ENCODE measurements around the gene KIF6. TPM values are rescaled to one million over a fixed set of nuclear protein-coding genes. Genes with fewer than 3 reads are reported as not detected.
A peak's percentile ranks its signal among the peaks of the same experiment; 100 is the strongest.

Gene KIF6
- total and polyA plus RNA-seq, 4 experiments from 2014 or later, result not detected

- no peaks in the 10 kb centered on the region for H3K4me1 ChIP-seq (ENCODE audit: insufficient read depth, low read length)
- no peak overlapping the region for H3K27ac ChIP-seq (ENCODE audit: low read depth, low read length)
- peaks cover 0 to 2% (median 0%) of the 10 kb centered on the region in 8 donors for H3K9me3 Mint-ChIP-seq
- peak overlapping the region in 1 of 2 donors; percentile 30 for H3K4me3 ChIP-seq (ENCODE audit: low read length in 2 of 2)
- peaks cover 0 to 1% of the 10 kb centered on the region in 2 donors for H3K27me3 Mint-ChIP-seq
- peaks cover 3 to 12% (median 8%) of the 10 kb centered on the region in 4 donors for H3K4me1 Mint-ChIP-seq
- ChIA-PET POLR2A (ENCODE audit: partially characterized antibody) (interaction anchor here (0.8 to 1.3 kb wide), 2 partner anchors 135 to 189 kb away, joined by 3 to 9 read pairs; no protein-coding TSS in a partner anchor), CTCF (ENCODE audit: partially characterized antibody) (interaction anchor here (0.6 to 10.7 kb wide), 31 partner anchors 8 to 435 kb away, joined by 3 to 248 read pairs (median 4); partner anchors contain the start of genes KCNK17 and KCNK5)
- DNase-seq, result peak; percentile 72 to 80 (median 76)
- H3K36me3 Mint-ChIP-seq, result no peaks in the 10 kb centered on the region
- no peaks in the 10 kb centered on the region for H3K36me3 ChIP-seq (ENCODE audit: insufficient read depth, low read length)
- H3K9me3 ChIP-seq (ENCODE audit: control insufficient read depth in 1 of 2, low read length in 2 of 2), result no peaks in the 10 kb centered on the region
- peak overlapping the region in 2 of 7 donors; percentile 68 to 69 for H3K27ac Mint-ChIP-seq
- H3K4me3 Mint-ChIP-seq, result peak overlapping the region; percentile 24 to 82 (median 75)
- no peaks in the 10 kb centered on the region for H3K27me3 ChIP-seq (ENCODE audit: insufficient read depth, low read length)
- intact Hi-C loops (cut with micrococcal nuclease), result loop anchor here (1.0 kb wide), 6 partner anchors 74 to 431 kb away; partner anchors contain the start of gene KCNK5
These were observed 422.4 kb downstream of the KIF6 start for GRCh38 chr6:39302669-39303424.

- no peaks in the 10 kb centered on the region for H3K4me1 ChIP-seq (ENCODE audit: insufficient read depth, low read length)
- no peaks in the 10 kb centered on the region for H3K36me3 Mint-ChIP-seq
- ChIA-PET POLR2A (ENCODE audit: partially characterized antibody) (interaction anchor here (1.3 kb wide), 1 partner anchor 134 kb away, joined by 9 read pairs; no protein-coding TSS in a partner anchor), CTCF (ENCODE audit: partially characterized antibody) (interaction anchor here (0.7 to 10.7 kb wide), 12 partner anchors 10 to 429 kb away, joined by 3 to 248 read pairs (median 8); partner anchors contain the start of genes KCNK17 and KCNK5)
- H3K27ac Mint-ChIP-seq, result no peak overlapping the region
- no peak for DNase-seq
- intact Hi-C loops (cut with micrococcal nuclease), result no loop called here
- peaks cover 3 to 12% (median 8%) of the 10 kb centered on the region in 4 donors for H3K4me1 Mint-ChIP-seq
- peak overlapping the region in 1 of 8 donors; percentile 49 for H3K4me3 Mint-ChIP-seq
- H3K27me3 ChIP-seq (ENCODE audit: insufficient read depth, low read length), result no peaks in the 10 kb centered on the region
- H3K9me3 ChIP-seq (ENCODE audit: control insufficient read depth in 1 of 2, low read length in 2 of 2), result no peaks in the 10 kb centered on the region
- H3K9me3 Mint-ChIP-seq, result peaks cover 0 to 2% (median 0%) of the 10 kb centered on the region in 8 donors
- peaks cover 0 to 1% of the 10 kb centered on the region in 2 donors for H3K27me3 Mint-ChIP-seq
- H3K4me3 ChIP-seq (ENCODE audit: low read length in 2 of 2), result no peak overlapping the region
- no peak overlapping the region for H3K27ac ChIP-seq (ENCODE audit: low read depth, low read length)
- H3K36me3 ChIP-seq (ENCODE audit: insufficient read depth, low read length), result no peaks in the 10 kb centered on the region
These were observed 423.2 kb downstream of the KIF6 start for GRCh38 chr6:39302011-39302410.

- POLR2A ChIA-PET (ENCODE audit: partially characterized antibody), result no interaction called here
- H3K27ac Mint-ChIP-seq, result no peak overlapping the region
- Histone ChIP-seq H3K9me3 (ENCODE audit: control insufficient read depth in 1 of 2, low read length in 2 of 2) (no peaks in the 10 kb centered on the region), H3K36me3 (ENCODE audit: insufficient read depth, low read length) (no peaks in the 10 kb centered on the region), H3K27ac (ENCODE audit: low read depth, low read length) (no peak overlapping the region), H3K4me1 (ENCODE audit: insufficient read depth, low read length) (no peaks in the 10 kb centered on the region), H3K4me3 (ENCODE audit: low read length in 2 of 2) (no peak overlapping the region), H3K27me3 (ENCODE audit: insufficient read depth, low read length) (no peaks in the 10 kb centered on the region)
- peaks cover 3 to 12% (median 8%) of the 10 kb centered on the region in 4 donors for H3K4me1 Mint-ChIP-seq
- H3K4me3 Mint-ChIP-seq, result no peak overlapping the region
- no peak for DNase-seq
- no peaks in the 10 kb centered on the region for H3K36me3 Mint-ChIP-seq
- CTCF ChIA-PET (ENCODE audit: partially characterized antibody), result interaction anchor here (1.2 to 10.7 kb wide), 4 partner anchors 9 to 304 kb away, joined by 7 to 248 read pairs (median 24); partner anchors contain the start of gene KCNK5
- peaks cover 0 to 1% of the 10 kb centered on the region in 2 donors for H3K27me3 Mint-ChIP-seq
- intact Hi-C loops (cut with micrococcal nuclease), result no loop called here
- H3K9me3 Mint-ChIP-seq, result peaks cover 0 to 2% (median 0%) of the 10 kb centered on the region in 8 donors
These were observed 423.6 kb downstream of the KIF6 start for GRCh38 chr6:39301606-39302005.

GRCh38 chr6:39300739-39301138, 424.5 kb downstream of the KIF6 start:
- peak overlapping the region in 1 of 7 donors; percentile 3 for H3K27ac Mint-ChIP-seq
- Histone ChIP-seq H3K4me1 (ENCODE audit: insufficient read depth, low read length) (no peaks in the 10 kb centered on the region), H3K36me3 (ENCODE audit: insufficient read depth, low read length) (no peaks in the 10 kb centered on the region), H3K27me3 (ENCODE audit: insufficient read depth, low read length) (no peaks in the 10 kb centered on the region), H3K27ac (ENCODE audit: low read depth, low read length) (no peak overlapping the region), H3K9me3 (ENCODE audit: control insufficient read depth in 1 of 2, low read length in 2 of 2) (no peaks in the 10 kb centered on the region), H3K4me3 (ENCODE audit: low read length in 2 of 2) (no peak overlapping the region)
- H3K4me1 Mint-ChIP-seq, result peaks cover 3 to 12% (median 8%) of the 10 kb centered on the region in 4 donors
- no peaks in the 10 kb centered on the region for H3K36me3 Mint-ChIP-seq
- peaks cover 0 to 1% of the 10 kb centered on the region in 2 donors for H3K27me3 Mint-ChIP-seq
- H3K4me3 Mint-ChIP-seq, result no peak overlapping the region
- ChIA-PET CTCF (ENCODE audit: partially characterized antibody) (interaction anchor here (1.2 to 10.7 kb wide), 3 partner anchors 10 to 303 kb away, joined by 10 to 248 read pairs (median 39); no protein-coding TSS in a partner anchor), POLR2A (ENCODE audit: partially characterized antibody) (no interaction called here)
- DNase-seq, result no peak
- intact Hi-C loops (cut with micrococcal nuclease), result no loop called here
- H3K9me3 Mint-ChIP-seq, result peaks cover 0 to 2% (median 0%) of the 10 kb centered on the region in 8 donors

GRCh38 chr6:39298061-39298460, 427.1 kb downstream of the KIF6 start:
- no peaks in the 10 kb centered on the region for H3K36me3 ChIP-seq (ENCODE audit: insufficient read depth, low read length)
- H3K4me1 ChIP-seq (ENCODE audit: insufficient read depth, low read length), result no peaks in the 10 kb centered on the region
- H3K9me3 Mint-ChIP-seq, result peaks cover 0 to 2% (median 0%) of the 10 kb centered on the region in 8 donors
- CTCF ChIA-PET (ENCODE audit: partially characterized antibody), result interaction anchor here (0.9 to 10.7 kb wide), 2 partner anchors 11 to 130 kb away, joined by 3 to 248 read pairs; no protein-coding TSS in a partner anchor
- no peak for DNase-seq
- intact Hi-C loops (cut with micrococcal nuclease), result no loop called here
- H3K27ac ChIP-seq (ENCODE audit: low read depth, low read length), result no peak overlapping the region
- no peak overlapping the region for H3K27ac Mint-ChIP-seq
- POLR2A ChIA-PET (ENCODE audit: partially characterized antibody), result no interaction called here
- H3K36me3 Mint-ChIP-seq, result no peaks in the 10 kb centered on the region
- H3K4me3 Mint-ChIP-seq, result no peak overlapping the region
- H3K4me1 Mint-ChIP-seq, result peaks cover 3 to 10% (median 7%) of the 10 kb centered on the region in 4 donors
- H3K27me3 ChIP-seq (ENCODE audit: insufficient read depth, low read length), result no peaks in the 10 kb centered on the region
- H3K27me3 Mint-ChIP-seq, result peaks cover 2% of the 10 kb centered on the region in 2 donors
- H3K4me3 ChIP-seq (ENCODE audit: low read length in 2 of 2), result no peak overlapping the region
- no peaks in the 10 kb centered on the region for H3K9me3 ChIP-seq (ENCODE audit: control insufficient read depth in 1 of 2, low read length in 2 of 2)

GRCh38 chr6:39296745-39297640, 428.2 kb downstream of the KIF6 start:
- Mint-ChIP-seq H3K27ac (no peak overlapping the region), H3K9me3 (peaks cover 0 to 2% (median 0%) of the 10 kb centered on the region in 8 donors), H3K4me3 (no peak overlapping the region), H3K36me3 (no peaks in the 10 kb centered on the region), H3K4me1 (no peaks in the 10 kb centered on the region), H3K27me3 (peaks cover 2% of the 10 kb centered on the region in 2 donors)
- Histone ChIP-seq H3K9me3 (ENCODE audit: control insufficient read depth in 1 of 2, low read length in 2 of 2) (no peaks in the 10 kb centered on the region), H3K4me1 (ENCODE audit: insufficient read depth, low read length) (no peaks in the 10 kb centered on the region), H3K27ac (ENCODE audit: low read depth, low read length) (no peak overlapping the region), H3K4me3 (ENCODE audit: low read length in 2 of 2) (no peak overlapping the region), H3K27me3 (ENCODE audit: insufficient read depth, low read length) (no peaks in the 10 kb centered on the region), H3K36me3 (ENCODE audit: insufficient read depth, low read length) (no peaks in the 10 kb centered on the region)
- POLR2A ChIA-PET (ENCODE audit: partially characterized antibody), result no interaction called here
- intact Hi-C loops (cut with micrococcal nuclease), result no loop called here
- no peak for DNase-seq
- CTCF ChIA-PET (ENCODE audit: partially characterized antibody), result no interaction called here
